ENCODE data around the gene FLVCR1. TPM values are rescaled to one million over a fixed set of nuclear protein-coding genes. Genes with fewer than 3 reads are reported as not detected.

The FLVCR1 gene
- total and polyA plus RNA-seq, 4 donors = 0.85 to 14.6 (median 2.4) TPM

DNA sequence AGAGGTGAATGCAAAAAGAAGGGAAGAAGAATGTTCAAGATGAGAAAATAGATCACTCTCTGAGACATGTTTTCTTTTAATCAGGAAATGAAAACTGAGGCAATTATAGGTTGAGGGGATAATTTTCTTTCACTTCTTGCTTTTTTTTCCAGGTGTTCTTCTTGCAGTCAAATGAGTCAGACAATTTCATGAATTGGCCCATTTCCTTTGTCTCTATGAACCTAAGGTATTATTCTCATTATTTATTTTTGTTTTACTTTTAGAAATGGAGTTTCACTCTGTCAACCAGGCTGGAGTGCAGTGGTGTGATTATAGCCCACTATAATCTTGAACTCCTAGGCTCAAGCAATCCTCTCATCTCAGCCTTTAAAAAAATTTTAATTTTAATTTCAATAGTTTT, 88.8 kb downstream of the FLVCR1 start:
- H3K27me3 ChIP-seq (ENCODE audit: control insufficient read depth in 4 of 4, insufficient read depth in 4 of 4, low read length in 3 of 4) = peaks cover 0 to 15% (median 0%) of the 10 kb centered on the region in 4 donors
- H3K9me3 ChIP-seq (ENCODE audit: control insufficient read depth in 4 of 4, low read length in 3 of 4) = no peaks in the 10 kb centered on the region
- no peak for TF ChIP-seq ZBTB33 (IDR thresholded peaks at IDR 0.05)
- no peak for TF ChIP-seq YY1 (IDR thresholded peaks at IDR 0.05)
- TF ChIP-seq, protein P1, sequence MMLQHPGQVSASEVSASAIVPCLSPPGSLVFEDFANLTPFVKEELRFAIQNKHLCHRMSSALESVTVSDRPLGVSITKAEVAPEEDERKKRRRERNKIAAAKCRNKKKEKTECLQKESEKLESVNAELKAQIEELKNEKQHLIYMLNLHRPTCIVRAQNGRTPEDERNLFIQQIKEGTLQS (IDR thresholded peaks at IDR 0.05) = no peak
- H3K4me1 ChIP-seq (ENCODE audit: control insufficient read depth in 4 of 4, insufficient read depth in 4 of 4, low read length in 3 of 4) = peaks cover 3 to 18% (median 9%) of the 10 kb centered on the region in 4 donors
- DNase-seq (ENCODE audit: low spot score) = no peak
- no peaks in the 10 kb centered on the region for H3K36me3 ChIP-seq (ENCODE audit: control insufficient read depth in 4 of 4, insufficient read depth in 3 of 4, low read depth in 1 of 4, low read length in 3 of 4)
- H3K4me3 ChIP-seq (ENCODE audit: low read depth in 1 of 3, low read length in 3 of 3) = no peak overlapping the region
- H3K9ac ChIP-seq (ENCODE audit: low read depth in 1 of 2, low read length in 2 of 2) = no peak overlapping the region
- H3K27ac ChIP-seq (ENCODE audit: low read depth in 1 of 2, low read length in 2 of 2) = no peak overlapping the region

Small RNA genes within 50 kb of the gene (small RNA-seq; reads per million reads assigned to genes)
- gene AC104333.1 (not detected), gene AC104333.2 (not detected)

Other genes with a start within 250 kb of the FLVCR1 start
- 1 to 10 TPM; 1.1 to 5.4 TPM for gene ATF3, start 249.5 kb upstream of the FLVCR1 start, total RNA-seq
- 1 to 10 TPM; 5.6 to 8.8 TPM for gene ATF3, start 249.5 kb upstream of the FLVCR1 start, polyA plus RNA-seq
- 1 to 10 TPM in 1 of 2 donors, under 1 TPM in 1; 0.93 to 1.0 TPM for gene BATF3, start 158.4 kb upstream of the FLVCR1 start, total RNA-seq
- under 1 TPM; 0.65 to 0.88 TPM for gene BATF3, start 158.4 kb upstream of the FLVCR1 start, polyA plus RNA-seq
- 10 to 100 TPM; 17.2 to 31.3 TPM for gene NSL1, start 66.5 kb upstream of the FLVCR1 start, total RNA-seq
- 10 to 100 TPM; 18.6 to 18.9 TPM for gene NSL1, start 66.5 kb upstream of the FLVCR1 start, polyA plus RNA-seq
- 1 to 10 TPM; 6.6 to 8.1 TPM for gene TATDN3, start 66.4 kb upstream of the FLVCR1 start, total RNA-seq
- gene TATDN3, start 66.4 kb upstream of the FLVCR1 start, polyA plus RNA-seq = 1 to 10 TPM; 5.2 to 6.7 TPM
- gene SPATA45, start 10.6 kb upstream of the FLVCR1 start, total RNA-seq = under 1 TPM in 1 of 2 donors, not detected in 1; 0.28 TPM
- not detected for gene SPATA45, start 10.6 kb upstream of the FLVCR1 start, polyA plus RNA-seq
- gene VASH2, start 92.3 kb downstream of the FLVCR1 start, total RNA-seq = under 1 TPM; 0.08 to 0.70 TPM
- under 1 TPM; 0.01 to 0.38 TPM for gene VASH2, start 92.3 kb downstream of the FLVCR1 start, polyA plus RNA-seq
- 10 to 100 TPM; 23.3 to 31.1 TPM for gene ANGEL2, start 157.6 kb downstream of the FLVCR1 start, total RNA-seq
- gene ANGEL2, start 157.6 kb downstream of the FLVCR1 start, polyA plus RNA-seq = 1 to 10 TPM; 8.2 to 9.4 TPM
- 10 to 100 TPM; 14.7 to 15.6 TPM for gene RPS6KC1, start 193.0 kb downstream of the FLVCR1 start, total RNA-seq
- gene RPS6KC1, start 193.0 kb downstream of the FLVCR1 start, polyA plus RNA-seq = 1 to 10 TPM; 3.5 to 4.9 TPM

Measured in liver (tissue), 10 donors.